ENCODE measurements around the gene ST14.
"Not testable (repeated sequence)": the region's sequence is repeated elsewhere in the genome, so short reads cannot be mapped to it uniquely, and the experiment has no call there.

ST14 gene

DNA sequence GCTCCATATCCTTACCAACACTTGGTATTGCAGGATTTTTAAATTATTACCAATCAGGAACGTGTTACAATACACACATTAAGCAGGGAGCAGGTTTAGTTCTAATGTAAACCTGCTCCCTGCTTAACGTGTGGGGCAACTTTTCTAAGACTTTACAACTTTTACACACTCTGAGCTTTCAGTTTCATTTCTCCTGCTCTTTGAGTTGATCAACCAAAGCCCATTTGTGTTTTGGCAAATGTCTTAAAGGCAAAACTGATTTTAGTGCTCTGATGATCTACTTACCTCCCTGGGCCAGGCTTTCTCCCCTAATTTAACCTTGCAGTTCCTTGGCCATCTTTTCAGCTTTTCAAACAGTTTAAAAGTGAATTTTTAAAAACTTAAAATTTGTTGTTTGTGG, 84.2 kb downstream of the ST14 start:
- DNase-seq: no peak

DNA sequence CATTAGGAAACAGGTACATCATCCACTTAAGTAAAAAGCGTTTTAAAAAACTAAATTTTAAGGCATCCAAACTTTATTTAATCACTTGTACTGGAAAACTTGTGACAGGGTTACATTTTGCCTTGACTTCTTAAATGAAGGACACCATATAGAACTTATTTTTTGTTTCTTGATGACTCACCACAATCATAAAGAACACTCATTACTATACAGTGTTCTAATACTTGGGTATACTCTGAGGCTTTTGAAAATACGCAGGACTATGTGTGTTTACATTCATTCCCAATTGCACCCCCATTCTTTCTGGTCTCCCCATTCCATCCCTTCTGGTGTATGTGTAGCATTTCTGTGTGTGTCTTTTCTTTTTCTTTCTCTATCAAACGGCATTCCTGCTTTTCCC, 85.3 kb downstream of the ST14 start:
- no peak for DNase-seq

DNA sequence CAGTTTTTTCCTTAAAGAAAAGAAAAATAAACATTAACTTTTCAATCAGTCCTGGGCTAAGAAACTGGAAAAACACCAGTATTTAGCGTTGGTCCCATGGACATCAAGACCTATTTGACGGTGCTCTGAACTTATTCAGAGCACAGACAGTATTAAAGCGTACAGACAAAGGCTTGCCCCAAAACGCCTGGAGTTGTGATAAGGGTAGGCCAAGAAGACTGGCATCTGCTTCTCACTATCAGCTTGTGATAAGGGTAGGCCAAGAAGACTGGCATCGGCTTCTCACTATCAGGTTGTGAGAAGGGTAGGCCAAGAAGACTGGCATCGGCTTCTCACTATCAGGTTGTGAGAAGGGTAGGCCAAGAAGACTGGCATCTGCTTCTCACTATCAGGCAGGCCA, 85.8 kb downstream of the ST14 start:
- not testable (repeated sequence) for DNase-seq

DNA sequence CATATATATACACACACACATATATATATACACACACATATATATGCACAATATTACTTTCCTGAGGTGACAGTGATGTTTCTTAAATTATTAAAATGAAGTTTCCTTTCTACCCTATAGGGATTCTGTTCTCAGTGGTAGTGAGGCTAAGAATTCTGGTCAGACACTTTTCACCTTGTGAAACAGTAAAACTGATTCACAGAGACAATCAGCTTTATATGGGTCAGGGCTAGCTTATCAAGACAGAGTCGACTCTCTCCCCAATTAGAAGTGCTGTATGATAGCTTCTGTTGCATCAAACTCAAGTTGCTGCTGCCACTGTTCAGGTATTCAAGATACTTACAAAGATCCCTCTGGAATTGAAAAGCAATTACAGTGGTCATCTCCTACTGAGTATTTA, 86.7 kb downstream of the ST14 start:
- DNase-seq: no peak

DNA sequence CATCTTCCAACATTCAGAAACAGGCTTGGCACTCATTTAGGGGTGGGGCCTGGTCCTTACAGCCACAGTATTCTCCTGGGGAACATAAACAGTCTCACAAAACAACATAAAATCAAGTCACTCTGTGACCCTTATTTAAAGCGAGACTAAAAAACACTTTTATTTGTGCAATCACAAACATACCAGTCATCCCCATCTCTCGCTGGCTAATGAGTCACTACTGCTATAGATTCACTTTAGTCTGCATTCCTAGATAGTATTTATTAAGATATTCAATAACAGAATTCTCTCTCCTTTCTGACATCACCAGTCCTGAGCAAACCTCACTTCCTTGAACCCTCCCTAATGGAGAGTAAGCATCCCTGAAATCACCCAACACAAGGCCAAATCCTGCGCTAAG, 87.2 kb downstream of the ST14 start:
- DNase-seq: no peak

DNA sequence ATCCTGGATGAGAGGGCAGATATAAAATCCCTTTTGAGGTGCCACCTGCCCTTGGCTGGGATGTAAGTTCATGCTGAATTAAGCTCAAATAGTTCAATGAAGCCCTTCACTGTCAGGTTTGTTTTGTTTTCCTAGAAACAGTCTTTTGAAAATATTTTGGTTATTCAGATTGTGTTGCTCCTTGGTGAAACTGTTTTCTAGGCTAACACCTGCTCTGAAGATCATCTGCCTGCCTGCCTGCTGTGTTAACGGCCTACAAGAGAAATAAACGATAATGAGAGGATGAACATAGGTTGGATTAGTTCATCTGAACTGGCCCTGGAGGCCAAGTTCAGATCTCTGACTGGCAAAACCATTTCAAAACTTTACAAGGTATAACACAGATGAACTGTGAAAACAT, 87.7 kb downstream of the ST14 start:
- no peak for DNase-seq

DNA sequence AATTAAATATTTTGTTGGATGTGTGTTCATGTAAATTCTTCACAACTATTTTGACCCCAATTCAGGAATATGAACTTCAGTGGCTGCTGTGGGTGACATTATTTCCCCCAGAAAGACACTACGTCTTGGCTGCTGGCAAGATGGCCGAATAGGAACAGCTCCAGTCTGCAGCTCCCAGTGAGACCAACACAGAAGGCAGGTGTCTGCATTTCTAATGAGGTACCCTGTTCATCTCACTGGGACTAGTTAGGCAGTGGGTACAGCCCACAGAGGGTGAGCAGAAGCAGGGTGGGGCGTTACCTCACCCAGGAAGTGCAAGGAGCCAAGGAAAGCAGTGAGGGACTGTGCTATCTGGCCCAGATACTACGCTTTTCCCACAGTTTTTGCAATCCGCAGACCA, 89.8 kb downstream of the ST14 start:
- no peak for DNase-seq

DNA sequence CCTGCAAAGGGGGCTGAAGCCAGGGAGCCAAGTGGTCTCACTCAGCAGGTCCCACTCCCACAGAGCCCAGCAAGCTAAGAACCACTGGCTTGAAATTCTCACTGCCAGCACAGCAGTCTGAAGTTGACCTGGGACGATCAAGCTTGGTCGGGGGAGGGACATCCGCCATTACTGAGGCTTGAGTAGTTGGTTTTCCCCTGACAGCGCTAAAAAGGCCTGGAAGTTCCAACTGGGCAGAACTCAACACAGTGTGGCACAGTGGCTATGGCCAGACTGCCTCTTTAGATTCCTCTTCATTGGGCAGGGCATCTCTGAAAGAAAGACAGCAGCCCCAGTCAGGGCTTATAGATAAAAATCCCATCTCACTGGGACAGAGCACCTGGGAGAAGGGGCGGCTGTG, 90.3 kb downstream of the ST14 start:
- not testable (repeated sequence) for DNase-seq

DNA sequence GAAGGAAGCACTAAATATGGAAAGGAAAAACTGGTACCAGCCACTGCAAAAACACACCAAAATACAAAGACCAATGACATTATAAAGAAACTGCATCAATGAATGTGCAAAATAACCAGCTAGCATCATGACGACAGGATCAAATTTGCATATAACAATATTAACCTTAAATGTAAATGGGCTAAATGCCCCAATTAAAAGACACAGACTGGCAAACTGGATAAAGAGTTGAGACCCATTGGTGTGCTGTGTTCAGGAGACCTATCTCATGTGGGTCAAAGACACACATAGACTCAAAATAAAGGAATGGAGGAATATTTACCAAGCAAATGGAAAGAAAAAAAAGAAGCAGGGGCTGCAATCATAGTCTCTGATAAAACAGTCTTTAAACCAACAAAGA, 92.2 kb downstream of the ST14 start:
- DNase-seq: not testable (repeated sequence)

Measured in stimulated activated CD4-positive, alpha-beta T cell treated with anti-CD3 and anti-CD28 coated beads, Interleukin-15, amount 100 ng/mL, for 24 hours (primary cell).